Panc1 (cell line): Measurements from ENCODE around the gene TTLL11.

Experiments
- POLR2AphosphoS5 ChIP-seq: IDR thresholded peaks from 2 replicates; pipeline ENCODE4 v1.6.1; 2012; ENCODE audit warnings: mild to moderate bottlenecking, low read depth, low read length, moderate library complexity
- TCF7L2 ChIP-seq: IDR thresholded peaks from 2 replicates; pipeline ENCODE4 v1.6.1; 2011; ENCODE audit warnings: mild to moderate bottlenecking, low read depth, low read length, inconsistent platforms
- TF ChIP-seq, protein P1 (sequence below), 2 experiments: IDR thresholded peaks; 2 replicates each; pipeline ENCODE4 v1.6.1; 2011 to 2012; ENCODE audit warnings: low read depth in 2 of 2, control low read depth in 1 of 2, low read length in 1 of 2, mild to moderate bottlenecking in 1 of 2, moderate library complexity in 1 of 2; ENCODE audit not compliant: insufficient read depth in 1 of 2
- TF ChIP-seq, protein P2 (sequence below): fragments of 450-650 bp; IDR thresholded peaks from 2 replicates; pipeline ENCODE4 v1.5.1; 2017; ENCODE audit warnings: mild to moderate bottlenecking

DNA sequence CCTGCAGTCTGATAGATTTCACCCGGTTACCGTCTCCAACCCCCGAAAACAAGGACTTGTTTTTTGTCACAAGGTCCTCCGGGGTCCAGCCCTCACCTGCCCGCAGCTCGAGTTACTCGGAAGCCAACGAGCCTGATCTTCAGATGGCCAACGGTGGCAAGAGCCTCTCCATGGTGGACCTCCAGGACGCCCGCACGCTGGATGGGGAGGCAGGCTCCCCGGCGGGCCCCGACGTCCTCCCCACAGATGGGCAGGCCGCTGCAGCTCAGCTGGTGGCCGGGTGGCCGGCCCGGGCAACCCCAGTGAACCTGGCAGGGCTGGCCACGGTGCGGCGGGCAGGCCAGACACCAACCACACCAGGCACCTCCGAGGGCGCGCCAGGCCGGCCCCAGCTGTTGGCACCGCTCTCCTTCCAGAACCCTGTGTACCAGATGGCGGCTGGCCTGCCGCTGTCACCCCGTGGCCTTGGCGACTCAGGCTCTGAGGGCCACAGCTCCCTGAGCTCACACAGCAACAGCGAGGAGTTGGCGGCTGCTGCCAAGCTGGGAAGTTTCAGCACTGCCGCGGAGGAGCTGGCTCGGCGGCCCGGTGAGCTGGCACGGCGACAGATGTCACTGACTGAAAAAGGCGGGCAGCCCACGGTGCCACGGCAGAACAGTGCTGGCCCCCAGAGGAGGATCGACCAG is 320.4 kb downstream of the TTLL11 start:
- no peak for TF ChIP-seq TCF7L2
- TF ChIP-seq, protein P1, sequence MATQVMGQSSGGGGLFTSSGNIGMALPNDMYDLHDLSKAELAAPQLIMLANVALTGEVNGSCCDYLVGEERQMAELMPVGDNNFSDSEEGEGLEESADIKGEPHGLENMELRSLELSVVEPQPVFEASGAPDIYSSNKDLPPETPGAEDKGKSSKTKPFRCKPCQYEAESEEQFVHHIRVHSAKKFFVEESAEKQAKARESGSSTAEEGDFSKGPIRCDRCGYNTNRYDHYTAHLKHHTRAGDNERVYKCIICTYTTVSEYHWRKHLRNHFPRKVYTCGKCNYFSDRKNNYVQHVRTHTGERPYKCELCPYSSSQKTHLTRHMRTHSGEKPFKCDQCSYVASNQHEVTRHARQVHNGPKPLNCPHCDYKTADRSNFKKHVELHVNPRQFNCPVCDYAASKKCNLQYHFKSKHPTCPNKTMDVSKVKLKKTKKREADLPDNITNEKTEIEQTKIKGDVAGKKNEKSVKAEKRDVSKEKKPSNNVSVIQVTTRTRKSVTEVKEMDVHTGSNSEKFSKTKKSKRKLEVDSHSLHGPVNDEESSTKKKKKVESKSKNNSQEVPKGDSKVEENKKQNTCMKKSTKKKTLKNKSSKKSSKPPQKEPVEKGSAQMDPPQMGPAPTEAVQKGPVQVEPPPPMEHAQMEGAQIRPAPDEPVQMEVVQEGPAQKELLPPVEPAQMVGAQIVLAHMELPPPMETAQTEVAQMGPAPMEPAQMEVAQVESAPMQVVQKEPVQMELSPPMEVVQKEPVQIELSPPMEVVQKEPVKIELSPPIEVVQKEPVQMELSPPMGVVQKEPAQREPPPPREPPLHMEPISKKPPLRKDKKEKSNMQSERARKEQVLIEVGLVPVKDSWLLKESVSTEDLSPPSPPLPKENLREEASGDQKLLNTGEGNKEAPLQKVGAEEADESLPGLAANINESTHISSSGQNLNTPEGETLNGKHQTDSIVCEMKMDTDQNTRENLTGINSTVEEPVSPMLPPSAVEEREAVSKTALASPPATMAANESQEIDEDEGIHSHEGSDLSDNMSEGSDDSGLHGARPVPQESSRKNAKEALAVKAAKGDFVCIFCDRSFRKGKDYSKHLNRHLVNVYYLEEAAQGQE (IDR thresholded peaks at IDR 0.05; ENCODE audit: insufficient read depth in 1 of 2, low read depth in 2 of 2, low read length in 1 of 2): no peak
- TF ChIP-seq POLR2AphosphoS5: no peak
- TF ChIP-seq, protein P2, sequence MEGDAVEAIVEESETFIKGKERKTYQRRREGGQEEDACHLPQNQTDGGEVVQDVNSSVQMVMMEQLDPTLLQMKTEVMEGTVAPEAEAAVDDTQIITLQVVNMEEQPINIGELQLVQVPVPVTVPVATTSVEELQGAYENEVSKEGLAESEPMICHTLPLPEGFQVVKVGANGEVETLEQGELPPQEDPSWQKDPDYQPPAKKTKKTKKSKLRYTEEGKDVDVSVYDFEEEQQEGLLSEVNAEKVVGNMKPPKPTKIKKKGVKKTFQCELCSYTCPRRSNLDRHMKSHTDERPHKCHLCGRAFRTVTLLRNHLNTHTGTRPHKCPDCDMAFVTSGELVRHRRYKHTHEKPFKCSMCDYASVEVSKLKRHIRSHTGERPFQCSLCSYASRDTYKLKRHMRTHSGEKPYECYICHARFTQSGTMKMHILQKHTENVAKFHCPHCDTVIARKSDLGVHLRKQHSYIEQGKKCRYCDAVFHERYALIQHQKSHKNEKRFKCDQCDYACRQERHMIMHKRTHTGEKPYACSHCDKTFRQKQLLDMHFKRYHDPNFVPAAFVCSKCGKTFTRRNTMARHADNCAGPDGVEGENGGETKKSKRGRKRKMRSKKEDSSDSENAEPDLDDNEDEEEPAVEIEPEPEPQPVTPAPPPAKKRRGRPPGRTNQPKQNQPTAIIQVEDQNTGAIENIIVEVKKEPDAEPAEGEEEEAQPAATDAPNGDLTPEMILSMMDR: no peak
